H1 (cell line): ENCODE data around the gene CGB7. TPM values are rescaled to one million over a fixed set of nuclear protein-coding genes. Genes with fewer than 3 reads are reported as not detected.

ENCODE experiments used
- CTCF ChIA-PET: fragments of 300-600 bp; sonication (Branson Sonifier 250); formaldehyde crosslinking; loops from one replicate; lab custom pipeline; 2021; ENCODE audit not compliant: partially characterized antibody; lab: Charles Lee
- POLR2A ChIA-PET: fragments of 300-600 bp; sonication (Branson Sonifier 250); formaldehyde crosslinking; loops from one replicate; lab custom pipeline; 2021; ENCODE audit warnings: inconsistent platforms; ENCODE audit not compliant: partially characterized antibody; lab: Charles Lee
- DNase-seq, 2 experiments: peaks; one replicate each; pipeline versions ENCODE4 v3.0.0 to v3.0.0-alpha.2; 2010 to 2022; ENCODE audit warnings: low spot score in 2 of 2, low read depth in 1 of 2, mixed read lengths in 1 of 2
- FAIRE-seq: peaks from 2 replicates; lab custom pipeline; 2011; peaks lifted over from hg19 to GRCh38; lab: Jason Lieb, UNC
- H2AFZ ChIP-seq: 2 replicates; pipeline ENCODE4 v1.8.1; 2012; ENCODE audit warnings: low read length, inconsistent platforms
- H2AK5ac ChIP-seq: 2 replicates; pipeline ENCODE4 v1.6.1; 2013; ENCODE audit warnings: low read depth, low read length
- H2BK120ac ChIP-seq: replicated peaks from 2 replicates; pipeline ENCODE3; 2013; ENCODE audit warnings: low read depth, low read length, inconsistent platforms
- H2BK12ac ChIP-seq: 2 replicates; pipeline ENCODE4 v1.6.1; 2013; ENCODE audit warnings: low read depth, low read length
- H2BK15ac ChIP-seq: 2 replicates; pipeline ENCODE4 v1.6.1; 2013; ENCODE audit warnings: low read length
- H2BK20ac ChIP-seq: 2 replicates; pipeline ENCODE4 v1.6.1; 2013; ENCODE audit warnings: low read length
- H2BK5ac ChIP-seq: 2 replicates; pipeline ENCODE4 v1.6.1; 2013; ENCODE audit warnings: low read depth, low read length
- H3K14ac ChIP-seq: 2 replicates; pipeline ENCODE4 v1.6.1; 2013; ENCODE audit warnings: inconsistent platforms; ENCODE audit not compliant: insufficient read length
- H3K18ac ChIP-seq: 2 replicates; pipeline ENCODE4 v1.6.1; 2013; ENCODE audit warnings: low read length; ENCODE audit errors: extremely low read depth
- H3K23ac ChIP-seq: 2 replicates; pipeline ENCODE4 v1.6.1; 2013; ENCODE audit warnings: inconsistent platforms; ENCODE audit not compliant: insufficient read length
- H3K23me2 ChIP-seq: 2 replicates; pipeline ENCODE4 v1.6.1; 2013; ENCODE audit warnings: low read depth, low read length
- H3K27ac ChIP-seq: 2 replicates; pipeline ENCODE4 v1.6.1; 2011; ENCODE audit warnings: low read depth, low read length, inconsistent platforms
- H3K27me3 ChIP-seq, 4 experiments: replicated peaks in 1 of 4; 1 replicate in 1 of 4; 2 replicates in 3 of 4; pipeline versions ENCODE4 v1.6.1 to v1.8.1; 2011 to 2013; ENCODE audit warnings: low read length in 3 of 4, mild to moderate bottlenecking in 3 of 4, inconsistent platforms in 2 of 4, mixed read lengths in 2 of 4, moderate library complexity in 1 of 4; ENCODE audit not compliant: control insufficient read depth in 3 of 4, insufficient read depth in 3 of 4; ENCODE audit errors: extremely low read depth in 1 of 4
- H3K36me3 ChIP-seq, 4 experiments: 2 replicates each; pipeline versions ENCODE4 v1.6.1 to v1.8.1; 2011 to 2013; ENCODE audit warnings: mild to moderate bottlenecking in 4 of 4, low read length in 3 of 4, moderate library complexity in 2 of 4, control low read depth in 1 of 4, inconsistent platforms in 1 of 4; ENCODE audit not compliant: insufficient read depth in 4 of 4, control insufficient read depth in 2 of 4
- H3K4ac ChIP-seq: replicated peaks from 2 replicates; pipeline ENCODE3; 2013; ENCODE audit warnings: low read length, low read depth, mixed read lengths, inconsistent platforms; ENCODE audit not compliant: insufficient read length
- H3K4me1 ChIP-seq, 4 experiments: replicated peaks in 1 of 4; 1 replicate in 1 of 4; 2 replicates in 3 of 4; pipeline versions ENCODE4 v1.6.1 to v1.8.1; 2011 to 2013; ENCODE audit warnings: low read length in 3 of 4, inconsistent platforms in 2 of 4, mixed read lengths in 1 of 4; ENCODE audit not compliant: insufficient read depth in 4 of 4, control insufficient read depth in 3 of 4
- H3K4me2 ChIP-seq, 2 experiments: 2 replicates each; pipeline versions ENCODE4 v1.6.1 to v1.8.1; 2011 to 2013; ENCODE audit warnings: low read depth in 2 of 2, low read length in 2 of 2, control low read depth in 1 of 2, inconsistent platforms in 1 of 2, mild to moderate bottlenecking in 1 of 2; ENCODE audit not compliant: insufficient read depth in 1 of 2
- H3K4me3 ChIP-seq, 4 experiments: fragments of 200-600, 300-600 bp in 1 of 4; sonication (generic), shearing (Covaris generic), sonication (Bioruptor Twin) in 1 of 4; 2 replicates each; pipeline versions ENCODE4 v1.5.1 to v1.8.1; 2011 to 2016; ENCODE audit warnings: low read length in 4 of 4, low read depth in 3 of 4, control low read depth in 2 of 4, inconsistent platforms in 2 of 4, mild to moderate bottlenecking in 2 of 4, mixed read lengths in 1 of 4, moderate library complexity in 1 of 4; ENCODE audit not compliant: insufficient read depth in 2 of 4; ENCODE audit errors: extremely low read depth in 1 of 4
- H3K56ac ChIP-seq: replicated peaks from 2 replicates; pipeline ENCODE3; 2013; ENCODE audit warnings: low read depth, mild to moderate bottlenecking, mixed read lengths, low read length, inconsistent platforms; ENCODE audit not compliant: insufficient read length
- H3K79me1 ChIP-seq: 2 replicates; pipeline ENCODE4 v1.6.1; 2013; ENCODE audit warnings: low read depth, low read length, control low read depth
- H3K79me2 ChIP-seq, 2 experiments: 2 replicates each; pipeline versions ENCODE4 v1.6.1 to v1.8.1; 2012 to 2013; ENCODE audit warnings: low read length in 2 of 2, mild to moderate bottlenecking in 2 of 2, inconsistent platforms in 1 of 2; ENCODE audit not compliant: insufficient read depth in 2 of 2, control insufficient read depth in 1 of 2
- H3K9ac ChIP-seq, 4 experiments: replicated peaks in 1 of 4; 1 replicate in 1 of 4; 2 replicates in 3 of 4; pipeline versions ENCODE4 v1.6.1 to v1.8.1; 2011 to 2013; ENCODE audit warnings: low read depth in 3 of 4, low read length in 3 of 4, control low read depth in 2 of 4, mild to moderate bottlenecking in 2 of 4, moderate library complexity in 2 of 4, inconsistent platforms in 1 of 4; ENCODE audit errors: extremely low read depth in 1 of 4
- H3K9me3 ChIP-seq, 2 experiments: 2 replicates each; pipeline versions ENCODE4 v1.6.1 to v1.8.1; 2012 to 2013; ENCODE audit warnings: mild to moderate bottlenecking in 2 of 2, moderate library complexity in 2 of 2, control low read depth in 1 of 2, inconsistent platforms in 1 of 2, low read depth in 1 of 2, low read length in 1 of 2, mixed read lengths in 1 of 2; ENCODE audit not compliant: insufficient read depth in 2 of 2
- H4K20me1 ChIP-seq, 2 experiments: replicated peaks in 1 of 2; 2 replicates each; pipeline versions ENCODE3 to v1.8.1; 2011 to 2013; ENCODE audit warnings: inconsistent platforms in 2 of 2, low read length in 2 of 2, mild to moderate bottlenecking in 1 of 2; ENCODE audit not compliant: insufficient read depth in 2 of 2, control insufficient read depth in 1 of 2
- H4K5ac ChIP-seq: 2 replicates; pipeline ENCODE4 v1.6.1; 2013; ENCODE audit warnings: low read length, low read depth, mixed read lengths, inconsistent platforms; ENCODE audit not compliant: insufficient read length
- H4K8ac ChIP-seq: 2 replicates; pipeline ENCODE4 v1.8.0; 2013; ENCODE audit warnings: mild to moderate bottlenecking, moderate library complexity, low read length, inconsistent platforms; ENCODE audit not compliant: insufficient read depth; ENCODE audit errors: extremely low read depth
- H4K91ac ChIP-seq: replicated peaks from 2 replicates; pipeline ENCODE3; 2013; ENCODE audit warnings: low read length, mixed read lengths, inconsistent platforms; ENCODE audit not compliant: insufficient read length
- GABPA ChIP-seq: IDR thresholded peaks from 2 replicates; pipeline ENCODE4 v1.6.1; 2011; ENCODE audit warnings: mild to moderate bottlenecking, low read length, moderate library complexity, borderline replicate concordance; ENCODE audit not compliant: insufficient read depth
- HDAC2 ChIP-seq, 2 experiments: fragments of 300-600 bp in 1 of 2; sonication (generic) in 1 of 2; IDR thresholded peaks; 2 replicates each; pipeline ENCODE4 v1.6.1; 2011 to 2012; ENCODE audit warnings: low read depth in 2 of 2, low read length in 2 of 2, mild to moderate bottlenecking in 2 of 2, moderate library complexity in 2 of 2, borderline replicate concordance in 1 of 2, inconsistent platforms in 1 of 2
- KDM5A ChIP-seq: fragments of 200-600 bp; IDR thresholded peaks from 2 replicates; pipeline ENCODE4 v1.7.1; 2012; ENCODE audit warnings: mild to moderate bottlenecking, low read length, inconsistent platforms, mixed read lengths
- PHF8 ChIP-seq: fragments of 200-600 bp; sonication (generic); conservative IDR thresholded peaks from 2 replicates; pipeline ENCODE4 v1.7.1; 2012; ENCODE audit warnings: low read depth, mild to moderate bottlenecking, inconsistent platforms, low read length, moderate library complexity
- POLR2A ChIP-seq, 2 experiments: IDR thresholded peaks; 1 replicate in 1 of 2; 2 replicates in 1 of 2; pipeline ENCODE4 v1.6.1; 2011; ENCODE audit warnings: low read depth in 2 of 2, low read length in 2 of 2, mild to moderate bottlenecking in 2 of 2; ENCODE audit errors: control extremely low read depth in 1 of 2
- RBBP5 ChIP-seq: IDR thresholded peaks from 2 replicates; pipeline ENCODE4 v1.7.1; 2012; ENCODE audit warnings: low read depth, mild to moderate bottlenecking, inconsistent platforms, low read length, moderate library complexity, borderline replicate concordance
- SIRT6 ChIP-seq: IDR thresholded peaks from one replicate; pipeline ENCODE4 v1.7.1; 2012; ENCODE audit warnings: low read length, inconsistent platforms
- SP2 ChIP-seq: IDR thresholded peaks from 2 replicates; pipeline ENCODE4 v1.6.1; 2012; ENCODE audit warnings: mild to moderate bottlenecking, low read length, inconsistent platforms
- SRF ChIP-seq: IDR thresholded peaks from 2 replicates; pipeline ENCODE4 v1.6.1; 2011; ENCODE audit warnings: mild to moderate bottlenecking, low read depth, low read length, moderate library complexity
- USF2 ChIP-seq: IDR thresholded peaks from 2 replicates; pipeline ENCODE4 v1.6.1; 2011; ENCODE audit warnings: low read length, improper control_type of control experiment
- YY1 ChIP-seq: IDR thresholded peaks from 2 replicates; pipeline ENCODE4 v1.6.1; 2011; ENCODE audit warnings: low read depth, mild to moderate bottlenecking, low read length
- WGBS, 2 experiments: shearing (Covaris generic) in 1 of 2; methylation state at CpG; one replicate each; pipeline versions ENCODE4 v1.1.6 to v1.1.7; 2013 to 2015; ENCODE audit warnings: low lambda C conversion rate in 2 of 2, mixed read lengths in 2 of 2, inconsistent platforms in 1 of 2, low coverage in 1 of 2, missing lambda C conversion rate in 1 of 2; ENCODE audit not compliant: insufficient replicate concordance in 2 of 2, insufficient coverage in 1 of 2, insufficient read length in 1 of 2; ENCODE audit errors: extremely low coverage in 1 of 2, missing lambda C conversion rate in 1 of 2; 5-methylcytosine and 5-hydroxymethylcytosine counted together
- polyA plus RNA-seq, 7 experiments: library from polyadenylated mRNA; depleted of rRNA in 3 of 7; stranded (reverse) in 5 of 7; unstranded in 2 of 7; fragments of >200 nt in 5 of 7; fragments of 200-250 nt in 2 of 7; gene quantifications; 1 replicate in 5 of 7; 2 replicates in 1 of 7; 4 replicates in 1 of 7; pipeline versions ENCODE4 v1.2.1 to v1.2.3, GENCODE V29; 2011 to 2013; ENCODE audit warnings: missing spikeins in 2 of 7, mixed read lengths in 2 of 7
- total RNA-seq: library from RNA; stranded (reverse); fragmentation: NEBNext Ultra II Directional; extraction: Animal tissue kit (Norgen Biotek cat#: 25700); gene quantifications from 2 replicates; pipeline ENCODE4 v1.2.1, GENCODE V29; 2021

Gene CGB7
- total and polyA plus RNA-seq, 2 of the 8 experiments (the other 6 are each of a cell fraction or from before 2014, with no cell fraction given): 1.2 to 2.2 TPM

GRCh38 chr19:49103331-49104085 lies 46.0 kb upstream of the CGB7 start:
- Histone ChIP-seq H3K23me2 (no peaks in the 10 kb centered on the region), H2BK20ac (no peak overlapping the region), H3K27ac (no peak overlapping the region), H2AFZ (no peak overlapping the region), H3K9me3 (no peaks in the 10 kb centered on the region), H3K18ac (no peak overlapping the region), H3K79me1 (peaks cover 19% of the 10 kb centered on the region), H3K4me3 (no peak overlapping the region), H3K14ac (no peak overlapping the region), H4K91ac (no peak overlapping the region), H2AK5ac (no peak overlapping the region), H3K23ac (no peak overlapping the region), H4K5ac (no peak overlapping the region), H4K8ac (0 out of 2 replicates have a peak overlapping the region, but pooled peaks have one; percentile 15), H2BK120ac (no peak overlapping the region), H3K27me3 (no peaks in the 10 kb centered on the region), H3K4ac (no peak overlapping the region), H3K36me3 (peaks cover 40 to 86% (median 76%) of the 10 kb centered on the region in 4 experiments), H2BK15ac (no peak overlapping the region), H2BK5ac (no peak overlapping the region), H3K4me2 (no peak overlapping the region), H3K9ac (no peak overlapping the region), H3K56ac (no peak overlapping the region), H2BK12ac (no peak overlapping the region), H3K4me1 (no peaks in the 10 kb centered on the region), H3K79me2 (peaks cover 0 to 14% of the 10 kb centered on the region in 2 experiments; a peak in 1 of 4 replicates), H4K20me1 (peaks cover 20 to 39% of the 10 kb centered on the region in 2 experiments)
- ChIA-PET CTCF (interaction anchor here (0.6 to 1.8 kb wide), 5 partner anchors 14 to 130 kb away, joined by 3 to 6 read pairs (median 3); no protein-coding TSS in a partner anchor), POLR2A (interaction anchor here (0.7 to 3.6 kb wide), 3 partner anchors 9 to 107 kb away, joined by 3 to 30 read pairs (median 3); no protein-coding TSS in a partner anchor)
- FAIRE-seq (no peak), DNase-seq (no peak)
- 85% methylated on average over 19 of the region's 33 CpGs; no CpG with 5 or more reads in 1 of the 2 experiments for WGBS, 2 experiments
- no peak for TF ChIP-seq SRF
- TF ChIP-seq USF2: no peak
- TF ChIP-seq SP2: no peak
- no peak for TF ChIP-seq KDM5A
- no peak for TF ChIP-seq SIRT6
- TF ChIP-seq RBBP5: no peak
- no peak for TF ChIP-seq YY1
- TF ChIP-seq POLR2A (IDR thresholded peaks at IDR 0.05; ENCODE audit: control extremely low read depth in 1 of 2, low read depth in 2 of 2, low read length in 2 of 2): no peak
- no peak for TF ChIP-seq GABPA
- no peak for TF ChIP-seq HDAC2 (IDR thresholded peaks at IDR 0.05; ENCODE audit: borderline replicate concordance in 1 of 2, low read depth in 2 of 2, low read length in 2 of 2)
- TF ChIP-seq PHF8: no peak
